Kasumi-1 (cell line): ENCODE results near the gene TIMP3.
A peak's percentile ranks its signal among the peaks of the same experiment; 100 is the strongest.

ENCODE experiments used
- DNase-seq, 2 experiments: peaks; one replicate each; lab custom pipeline; 2025; lab: John Stamatoyannopoulos, UW

Gene TIMP3

DNA sequence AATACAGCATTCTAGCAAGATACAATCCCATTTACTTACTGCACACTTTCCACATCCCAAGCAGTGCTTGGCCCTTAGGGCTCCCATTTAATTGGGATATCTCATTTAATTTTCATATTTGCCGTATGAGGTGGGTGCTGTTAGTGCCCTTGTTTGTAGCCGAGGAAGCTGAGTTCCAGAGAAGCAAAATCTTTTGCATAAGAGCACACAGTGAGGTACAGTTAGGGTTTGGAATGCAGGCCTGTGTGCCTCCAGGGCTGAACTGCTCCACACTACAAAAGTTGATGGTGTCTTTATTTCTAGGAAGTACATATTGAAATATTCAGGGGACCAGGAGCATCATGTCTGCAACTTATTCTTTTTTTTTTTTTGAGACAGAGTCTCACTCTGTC, 15.5 kb upstream of the TIMP3 start:
- no peak for DNase-seq

DNA sequence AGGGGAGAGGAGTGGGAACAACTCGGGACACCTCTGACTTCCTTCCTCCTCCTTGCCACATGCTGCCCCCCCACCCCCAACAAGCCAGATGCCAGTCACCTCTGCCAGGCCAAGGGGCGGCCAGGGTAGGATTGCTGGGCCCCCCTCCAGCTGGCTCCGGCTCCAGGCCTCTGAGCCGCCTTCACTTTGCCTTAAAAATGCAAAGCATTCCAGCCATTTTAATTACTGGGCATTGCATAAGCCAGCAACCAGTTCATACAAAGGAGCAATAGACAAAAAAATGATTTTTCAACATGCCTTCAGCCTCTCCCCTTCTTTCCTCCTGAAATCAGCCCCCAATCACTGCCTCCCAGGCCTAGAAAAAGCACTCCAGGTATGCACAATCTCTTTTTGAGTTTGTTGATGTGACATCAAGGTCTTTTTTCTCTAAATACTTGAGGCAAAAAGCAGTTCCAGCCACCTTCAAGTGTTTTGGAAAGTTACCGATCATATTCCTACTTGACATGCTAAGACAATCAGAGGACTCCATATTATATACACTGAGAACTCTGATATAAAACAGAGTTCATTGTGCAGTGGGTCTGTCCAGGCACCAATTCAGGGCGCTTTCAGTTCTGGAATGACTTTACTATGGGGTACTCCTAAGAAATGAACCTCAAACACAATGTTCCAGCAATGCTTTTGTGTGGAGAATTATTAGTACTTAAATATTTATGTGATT, 12.4 kb upstream of the TIMP3 start:
- DNase-seq: no peak

DNA sequence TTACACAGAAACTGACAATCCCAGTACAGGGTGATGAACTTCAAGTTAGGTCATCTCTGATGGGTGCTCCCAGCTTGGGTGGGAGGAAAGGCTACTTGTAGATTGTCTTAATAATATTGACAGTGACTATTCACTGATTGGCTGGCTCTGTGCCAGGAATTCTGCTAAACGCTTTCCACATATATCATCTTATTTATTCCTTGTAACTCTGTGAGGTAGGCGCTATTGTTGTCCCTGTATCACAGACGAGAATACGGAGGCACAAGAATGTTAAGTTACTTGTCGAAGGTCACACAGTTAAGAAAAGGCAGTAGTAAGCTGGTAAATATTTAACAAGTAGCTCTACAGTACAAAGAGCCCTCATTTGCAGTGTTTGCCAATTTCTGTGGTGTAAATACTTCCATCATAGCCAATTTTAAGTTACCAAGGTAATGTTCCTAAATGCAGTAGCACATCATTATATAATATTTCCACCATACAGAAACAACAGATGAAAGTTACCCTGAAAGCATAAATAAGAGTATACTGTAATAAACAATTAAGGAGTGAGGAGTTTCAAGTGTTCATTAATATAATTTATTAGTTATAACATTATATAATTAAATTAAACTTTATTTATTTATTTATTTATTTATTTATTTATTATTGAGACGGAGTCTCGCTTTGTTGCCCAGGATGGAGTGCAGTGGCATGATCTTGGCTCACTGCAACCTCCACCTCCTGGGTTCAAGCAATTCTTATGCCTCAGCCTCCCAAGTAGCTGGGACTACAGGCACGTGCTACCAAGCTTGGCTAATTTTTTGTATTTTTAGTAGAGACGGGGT, 11.5 kb upstream of the TIMP3 start:
- DNase-seq: no peak

DNA sequence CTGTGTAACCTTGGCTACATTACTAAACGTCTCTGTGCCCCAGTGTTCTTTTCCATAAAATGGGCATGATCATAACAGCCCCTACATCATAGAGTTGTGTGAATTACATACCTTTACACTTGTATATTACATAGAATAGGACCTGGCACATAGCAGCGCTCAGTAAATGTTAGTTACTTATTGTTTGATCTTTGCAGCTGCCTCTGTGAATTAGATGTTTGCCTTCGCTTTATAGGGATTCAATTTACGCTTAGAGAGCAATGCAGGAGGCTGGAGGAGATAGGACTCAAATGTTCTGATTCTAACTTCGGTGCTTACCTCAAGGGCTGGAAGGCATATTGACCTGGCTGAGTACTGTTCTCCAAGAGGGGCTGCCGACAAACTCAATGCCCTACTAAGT, 10.4 kb upstream of the TIMP3 start:
- no peak for DNase-seq

DNA sequence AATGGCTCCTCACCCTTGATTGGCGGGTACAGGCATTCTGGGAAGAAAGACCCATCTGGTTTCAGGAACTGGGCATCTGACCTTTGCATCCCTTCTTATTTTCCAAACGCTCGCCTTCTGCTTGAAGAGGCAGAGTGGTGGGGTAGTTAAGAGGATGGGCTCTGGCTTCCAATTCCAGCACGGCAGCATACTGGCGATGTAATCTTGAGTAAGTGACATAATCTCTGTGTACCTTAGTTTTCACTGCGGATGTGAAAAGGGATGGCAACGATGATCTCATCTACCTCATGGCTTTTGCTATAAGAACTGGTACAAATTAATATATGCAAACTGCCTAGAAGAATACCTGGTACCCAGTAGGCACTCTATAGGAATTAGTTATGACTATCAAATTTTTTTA, 10.0 kb upstream of the TIMP3 start:
- no peak for DNase-seq

DNA sequence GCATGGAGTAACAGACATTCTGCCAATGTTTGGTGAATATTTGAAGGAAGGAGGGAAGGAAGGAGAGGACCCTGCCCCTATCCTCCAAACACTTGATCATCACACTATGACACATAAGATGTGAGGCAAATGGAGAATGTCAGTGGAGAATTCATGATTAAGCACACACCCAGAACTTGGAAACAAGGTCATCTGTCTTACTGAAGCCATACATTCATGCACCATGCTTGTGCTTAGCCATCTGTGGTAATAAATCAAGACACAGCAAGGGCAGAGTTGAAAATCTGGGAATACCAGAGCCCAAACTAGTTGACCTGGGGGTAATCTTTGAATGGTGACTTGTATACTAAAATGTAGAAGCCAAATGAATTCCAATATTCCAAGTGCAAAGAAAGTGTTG, 7.9 kb upstream of the TIMP3 start:
- DNase-seq: no peak

DNA sequence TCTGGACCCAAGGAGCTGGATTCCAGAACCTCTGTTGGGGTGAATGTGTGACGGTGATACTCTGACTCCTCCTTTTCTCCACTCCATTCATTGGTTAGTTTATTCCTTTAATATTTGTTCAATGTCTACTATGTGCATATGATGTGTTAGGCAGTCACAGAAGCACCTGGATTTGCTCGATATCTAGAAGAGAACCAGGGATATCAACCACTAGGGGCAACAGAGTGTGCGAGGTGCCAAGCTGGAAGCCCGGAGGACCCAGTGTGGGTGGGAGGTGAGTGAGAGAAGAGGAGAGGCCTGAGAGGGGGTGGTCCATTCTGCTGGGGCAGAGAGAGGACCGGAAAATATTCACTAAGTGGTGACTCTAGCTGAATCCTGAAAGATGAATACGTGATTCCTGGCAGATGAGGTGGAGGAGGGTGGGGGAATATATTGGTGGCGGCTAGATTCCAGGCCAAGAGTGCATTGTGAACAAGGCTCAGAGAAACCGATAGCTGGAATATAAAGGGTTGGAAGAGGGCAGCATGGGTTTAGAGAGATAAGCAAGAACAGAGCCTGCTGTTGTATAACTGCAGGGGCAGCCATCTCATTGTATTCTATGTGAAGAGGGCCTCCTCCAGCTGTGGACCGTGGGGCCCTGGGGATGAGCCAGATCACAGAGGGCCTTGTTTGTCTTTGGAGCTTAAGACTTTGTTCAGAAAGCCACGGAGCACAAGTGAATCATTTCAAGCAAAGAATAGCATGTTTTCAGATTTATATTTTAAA, 6.9 kb upstream of the TIMP3 start:
- no peak for DNase-seq

DNA sequence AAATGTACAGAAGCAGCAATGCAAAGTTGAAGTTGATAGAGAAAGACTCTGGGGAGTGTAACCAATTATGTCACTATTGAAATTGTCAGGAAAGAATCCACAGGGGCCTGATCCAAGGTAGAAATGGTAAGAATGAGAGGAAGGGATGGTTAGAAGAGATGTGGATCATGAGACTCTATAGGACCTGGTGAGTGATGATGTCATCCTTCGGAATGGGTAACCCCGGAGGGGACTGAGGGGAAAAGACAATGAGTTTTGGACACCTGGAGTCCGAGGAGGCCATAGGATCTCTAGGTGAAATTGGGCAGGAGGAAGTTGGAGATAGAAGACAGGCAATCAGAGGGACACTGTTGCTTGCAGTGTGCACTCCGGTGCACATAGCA, 6.3 kb upstream of the TIMP3 start:
- DNase-seq: no peak

DNA sequence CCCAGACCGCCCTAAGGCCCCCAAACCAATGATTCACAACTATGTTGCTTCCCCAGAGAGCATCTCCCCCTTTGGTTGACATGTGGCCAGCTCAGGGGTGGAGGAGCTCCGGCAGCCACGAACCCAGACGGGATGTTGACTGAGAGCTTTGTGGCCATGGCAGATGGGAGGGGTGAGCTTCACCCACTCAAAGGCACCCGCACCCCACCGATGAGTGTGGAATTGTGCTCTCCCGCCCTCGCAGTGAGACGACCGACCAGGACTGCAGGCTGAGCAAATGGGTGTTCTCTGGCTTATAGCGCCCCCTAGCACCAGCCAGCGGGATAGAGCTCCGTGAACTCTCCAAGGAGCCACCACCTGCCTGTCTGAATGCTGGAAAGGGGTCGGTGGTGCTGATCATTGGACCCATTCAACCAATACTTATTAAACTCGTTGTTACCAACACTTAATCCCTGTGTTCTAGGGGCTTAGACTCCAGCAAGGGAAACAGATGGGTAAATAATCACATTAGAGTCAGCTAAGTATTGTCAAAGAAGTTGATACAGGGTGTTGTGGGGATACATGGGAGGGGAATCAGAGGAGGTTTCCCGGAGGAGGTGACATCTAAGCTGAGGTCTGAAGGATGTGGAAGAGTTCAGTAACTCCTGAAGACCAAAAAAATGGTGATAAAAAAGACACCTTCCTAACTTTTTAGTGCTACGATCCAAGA, 4.5 kb upstream of the TIMP3 start:
- DNase-seq: peak; percentile 58 to 71

DNA sequence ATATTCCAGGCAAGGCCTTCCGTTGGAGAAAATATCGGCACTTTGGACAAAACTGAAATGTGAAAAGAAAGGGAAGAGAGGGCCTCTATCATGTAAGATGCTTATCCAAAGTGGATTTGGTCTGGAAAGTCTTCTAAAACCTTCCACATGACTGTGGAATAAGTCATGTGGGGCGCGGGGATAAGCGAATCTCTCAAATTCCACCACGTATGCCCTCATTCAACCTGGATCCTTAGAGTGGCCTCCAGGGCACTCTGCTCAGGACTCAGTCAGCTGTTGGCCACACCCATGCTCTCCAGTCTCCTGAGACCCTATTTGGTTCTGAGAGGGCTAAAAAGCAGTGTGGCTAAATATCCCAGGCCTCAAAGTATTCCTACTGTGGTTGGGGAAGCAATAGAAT, 2.0 kb upstream of the TIMP3 start:
- no peak for DNase-seq

DNA sequence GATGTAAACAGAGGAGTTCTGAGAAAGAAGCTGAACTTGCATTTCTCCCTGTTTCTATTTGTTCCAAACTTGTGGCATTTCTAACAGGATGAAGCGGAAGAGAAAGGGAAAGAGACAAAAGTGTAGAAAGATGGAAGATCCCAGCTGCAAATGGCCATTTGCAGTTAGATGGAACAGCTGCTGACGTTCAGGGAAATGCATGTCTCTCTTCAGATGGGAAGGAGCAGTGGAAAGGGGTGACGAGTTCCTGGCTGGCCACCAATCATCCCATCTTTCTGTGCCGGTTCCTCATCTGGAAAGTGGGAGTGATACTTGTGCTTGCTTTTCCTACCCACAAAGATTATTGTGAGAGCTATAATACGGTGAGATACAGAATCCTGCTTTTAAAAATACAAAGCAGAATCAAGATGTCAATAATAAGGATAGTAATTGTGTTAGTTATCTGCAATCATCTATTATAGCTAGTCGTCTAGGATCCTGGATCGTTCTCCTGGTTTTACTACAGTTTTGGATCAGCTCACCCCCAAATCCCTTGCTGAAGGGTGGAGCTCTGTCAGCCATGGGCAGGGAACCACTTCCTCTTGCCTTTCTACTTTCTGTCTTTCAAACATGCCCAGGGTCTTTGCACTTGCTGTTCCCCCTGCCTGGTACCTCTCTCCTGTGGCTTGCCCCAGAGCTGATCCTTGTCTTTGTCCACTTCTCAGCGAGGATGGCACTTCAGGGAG, 1.2 kb upstream of the TIMP3 start:
- DNase-seq: no peak

DNA sequence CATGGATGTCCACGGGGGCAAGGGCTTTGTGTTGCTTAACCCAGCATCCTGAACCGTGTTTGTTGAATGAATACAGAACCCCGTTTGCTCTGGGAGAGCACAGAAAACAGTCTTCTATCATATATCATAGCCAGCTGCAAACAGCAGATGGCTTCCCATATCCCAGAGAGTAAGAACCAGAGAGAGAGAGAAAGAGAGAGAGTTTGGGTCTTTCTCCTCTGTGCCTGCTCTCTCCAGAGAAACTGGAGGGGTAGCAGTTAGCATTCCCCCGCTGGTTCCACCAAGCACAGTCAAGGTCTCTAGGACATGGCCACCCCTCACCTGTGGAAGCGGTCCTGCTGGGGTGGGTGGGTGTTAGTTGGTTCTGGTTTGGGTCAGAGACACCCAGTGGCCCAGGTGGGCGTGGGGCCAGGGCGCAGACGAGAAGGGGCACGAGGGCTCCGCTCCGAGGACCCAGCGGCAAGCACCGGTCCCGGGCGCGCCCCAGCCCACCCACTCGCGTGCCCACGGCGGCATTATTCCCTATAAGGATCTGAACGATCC, 440 bp upstream of the TIMP3 start:
- no peak for DNase-seq

DNA sequence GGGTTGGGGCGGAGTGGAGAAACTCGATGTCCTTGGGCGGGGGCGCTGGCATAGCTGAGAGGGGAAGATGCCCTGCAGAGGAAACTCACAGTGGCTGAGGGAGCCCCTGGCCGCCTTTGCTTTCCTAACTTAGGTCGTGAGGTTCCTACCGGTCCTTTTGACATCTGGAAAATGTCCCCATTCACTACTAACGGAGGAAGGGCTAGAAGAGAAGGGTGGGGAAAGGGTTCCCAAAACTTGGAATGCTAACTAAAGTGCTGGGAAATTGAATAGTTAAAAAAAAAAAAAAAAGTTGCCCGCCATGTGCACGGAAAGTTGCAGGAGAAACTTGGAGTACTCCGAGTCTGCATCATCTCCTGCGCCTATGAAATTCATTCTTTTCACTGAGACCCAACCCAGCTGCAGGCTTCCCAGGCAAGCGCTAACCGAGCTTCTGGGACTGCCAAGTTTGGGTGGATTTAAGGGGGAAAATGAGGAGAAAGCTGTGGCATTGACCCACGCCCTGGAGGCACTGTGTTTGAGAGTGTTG, 796 bp downstream of the TIMP3 start:
- no peak for DNase-seq

DNA sequence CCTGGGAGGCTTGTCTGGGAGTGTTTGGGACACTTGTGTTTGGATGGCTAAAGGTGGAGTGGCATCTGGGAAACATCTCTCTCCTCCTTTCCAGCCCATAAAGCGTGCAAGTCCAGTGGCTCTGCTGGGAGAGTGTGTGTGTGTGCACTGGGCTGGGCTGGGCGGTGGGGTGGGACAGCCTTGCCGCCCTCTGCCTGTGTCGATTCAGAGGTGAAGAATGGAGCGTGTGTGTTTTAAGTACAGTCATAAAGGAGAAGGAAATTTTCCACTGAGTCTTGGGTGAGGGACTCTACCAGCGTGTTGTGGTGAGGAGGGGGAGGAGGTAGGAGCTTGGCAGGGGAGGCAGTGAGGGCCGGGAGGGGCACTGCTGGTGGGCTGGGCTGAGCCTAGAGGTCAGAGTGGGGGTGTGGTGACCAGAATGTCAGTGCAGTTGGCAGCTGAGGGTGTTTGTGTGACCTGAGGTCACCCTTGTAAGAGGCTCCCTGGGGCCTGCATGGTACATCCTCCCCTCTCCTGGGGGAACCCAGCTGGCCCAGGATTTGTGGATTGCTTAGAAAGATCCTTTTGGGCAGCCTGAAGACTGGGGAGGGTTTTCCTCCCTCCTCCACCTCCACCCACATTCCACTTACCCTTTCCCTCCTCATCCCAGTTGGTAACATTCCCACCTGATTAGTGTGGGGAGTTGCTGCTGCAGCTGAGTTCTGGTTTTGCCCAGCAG, 1.7 kb downstream of the TIMP3 start:
- no peak for DNase-seq

DNA sequence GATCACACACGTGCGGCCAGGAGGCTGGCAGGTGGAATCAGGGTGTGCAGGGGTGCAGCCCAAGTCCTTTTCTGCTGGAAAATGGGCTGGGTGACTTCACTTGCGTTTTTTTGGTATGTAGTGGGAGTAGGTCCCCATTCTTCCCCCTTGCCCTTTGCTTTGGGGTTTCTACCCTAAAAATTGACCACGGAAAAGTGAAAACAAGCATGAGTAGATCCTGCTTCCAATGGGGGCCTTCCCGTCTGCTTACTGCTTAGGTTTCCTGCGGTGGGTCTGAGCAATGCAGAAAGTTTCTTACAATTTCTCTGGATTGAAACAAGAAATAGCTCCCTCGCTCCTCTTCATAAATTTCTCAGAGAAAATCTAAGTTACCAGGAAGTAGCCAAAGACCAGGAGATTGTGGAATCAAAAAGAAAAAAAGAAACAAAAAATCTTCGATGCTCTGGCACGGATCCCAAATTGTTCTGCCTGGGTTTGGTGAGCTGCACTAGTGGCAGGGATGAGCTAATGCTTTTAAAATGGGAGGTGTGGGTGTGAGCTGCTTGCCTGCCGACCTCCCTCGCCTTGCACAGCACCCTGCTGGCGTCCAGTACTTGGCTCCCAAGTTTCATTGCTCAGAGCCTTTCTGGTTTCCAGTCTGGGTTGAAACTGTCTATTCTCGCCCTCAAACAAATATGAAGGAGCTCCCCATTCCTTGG, 2.4 kb downstream of the TIMP3 start:
- DNase-seq: no peak

DNA sequence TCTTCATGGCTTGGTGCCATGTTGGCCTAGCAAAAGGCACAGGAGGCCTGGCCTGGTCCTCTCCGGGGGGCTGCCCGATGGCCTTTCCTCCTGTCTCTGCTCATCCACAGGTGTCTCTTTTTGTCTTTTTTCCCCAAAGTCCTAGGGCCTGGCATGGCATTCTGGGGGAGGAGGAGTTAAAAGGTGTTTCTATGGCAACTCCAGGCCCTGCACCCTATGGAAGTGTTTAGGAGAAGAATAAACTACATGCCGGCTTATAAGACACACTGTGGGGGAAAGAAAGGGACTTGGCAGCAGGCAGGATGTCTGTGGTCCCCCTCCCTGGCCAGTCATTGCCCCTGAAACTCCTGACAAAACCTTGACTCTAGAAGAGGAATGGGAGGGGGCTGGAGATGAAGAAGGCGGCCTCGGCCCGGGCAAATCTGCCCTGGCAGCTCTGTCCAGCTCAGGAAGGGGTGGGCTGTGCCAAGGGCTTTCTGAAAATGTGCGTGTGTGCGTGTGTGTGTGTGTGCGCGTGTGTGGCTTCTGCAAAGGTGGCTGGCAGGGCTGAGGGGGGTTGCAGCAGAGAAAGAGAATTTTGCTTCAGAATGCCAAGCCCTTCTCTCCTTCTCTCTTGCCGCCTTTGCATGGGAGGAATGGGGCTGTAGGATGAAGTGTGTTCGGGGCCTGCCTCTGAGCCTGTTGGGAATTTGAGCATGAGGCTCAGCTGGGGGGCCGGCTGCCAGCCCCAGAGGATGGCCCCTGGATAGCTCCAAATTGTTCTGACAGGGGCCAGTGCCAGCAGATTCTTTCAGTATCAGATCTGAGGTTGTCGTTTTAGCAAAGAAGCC, 3.2 kb downstream of the TIMP3 start:
- no peak for DNase-seq

DNA sequence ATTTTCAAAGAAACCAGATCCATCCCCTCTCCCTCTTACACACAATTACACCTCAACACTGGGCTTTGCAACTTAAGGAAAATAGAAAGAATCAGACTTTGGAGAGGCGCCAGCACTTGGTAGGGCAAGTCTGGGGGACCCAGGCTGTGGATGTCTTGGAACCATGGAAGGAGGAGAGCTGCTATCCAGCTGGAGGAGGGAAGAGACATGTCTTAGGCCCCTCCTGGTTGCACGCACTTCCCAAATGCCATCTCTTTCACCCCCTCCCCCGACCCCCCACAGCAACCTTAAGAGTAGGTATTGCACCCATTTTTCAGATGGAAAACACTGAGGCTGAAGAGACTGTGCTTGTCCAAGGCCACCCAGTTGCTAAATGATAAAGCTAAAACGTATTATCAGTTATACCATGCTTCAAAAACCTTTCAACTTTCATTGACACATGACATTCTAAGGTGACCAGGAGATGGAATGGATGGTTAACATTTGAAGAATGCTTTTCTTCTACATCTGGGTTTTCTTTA, 3.9 kb downstream of the TIMP3 start:
- no peak for DNase-seq

DNA sequence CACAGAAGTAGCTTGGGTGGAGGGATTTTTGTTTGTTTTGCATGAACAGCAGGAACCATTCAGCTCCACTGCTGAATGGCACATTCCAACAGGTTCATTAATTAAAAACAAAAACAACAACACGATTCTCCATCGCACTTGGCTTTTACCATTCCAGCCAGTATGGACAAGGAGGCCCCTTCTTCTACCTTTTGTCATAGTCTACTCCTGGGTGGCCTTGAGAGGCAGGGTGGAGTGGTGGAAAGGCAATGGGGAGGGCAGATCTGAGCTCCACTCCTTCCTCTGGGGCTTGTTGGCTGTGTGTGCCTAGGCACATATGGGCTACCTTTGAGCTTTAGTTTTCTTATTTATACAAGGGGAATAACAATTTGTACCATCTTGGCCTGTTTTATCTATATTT, 4.8 kb downstream of the TIMP3 start:
- DNase-seq: no peak

DNA sequence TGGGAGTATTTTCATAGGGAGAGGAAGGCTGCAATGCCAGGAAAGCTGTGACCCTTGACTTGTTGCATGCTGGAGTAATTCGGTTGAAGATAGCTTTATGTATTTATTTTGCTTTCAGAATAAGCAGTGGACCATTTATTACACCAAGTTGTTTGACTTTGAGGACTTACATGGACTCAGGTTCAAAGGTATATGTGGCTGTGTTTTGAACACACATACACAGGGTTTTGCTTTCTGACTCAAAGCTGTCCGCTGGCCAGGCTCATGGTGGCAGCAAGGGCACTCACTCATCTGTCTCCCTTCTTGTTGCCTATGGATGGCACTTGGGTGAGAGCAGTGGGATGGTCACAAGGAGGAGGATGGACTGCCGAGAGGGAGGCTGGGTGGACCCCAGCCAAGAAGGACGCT, 6.5 kb downstream of the TIMP3 start:
- no peak for DNase-seq
